ENCODE data around the gene CTBP2. TPM values are rescaled to one million over a fixed set of nuclear protein-coding genes. Genes with fewer than 3 reads are reported as not detected.

Gene CTBP2
- total RNA-seq, 2 experiments from 2014 or later, result 0.17 TPM; not detected in 1

DNA sequence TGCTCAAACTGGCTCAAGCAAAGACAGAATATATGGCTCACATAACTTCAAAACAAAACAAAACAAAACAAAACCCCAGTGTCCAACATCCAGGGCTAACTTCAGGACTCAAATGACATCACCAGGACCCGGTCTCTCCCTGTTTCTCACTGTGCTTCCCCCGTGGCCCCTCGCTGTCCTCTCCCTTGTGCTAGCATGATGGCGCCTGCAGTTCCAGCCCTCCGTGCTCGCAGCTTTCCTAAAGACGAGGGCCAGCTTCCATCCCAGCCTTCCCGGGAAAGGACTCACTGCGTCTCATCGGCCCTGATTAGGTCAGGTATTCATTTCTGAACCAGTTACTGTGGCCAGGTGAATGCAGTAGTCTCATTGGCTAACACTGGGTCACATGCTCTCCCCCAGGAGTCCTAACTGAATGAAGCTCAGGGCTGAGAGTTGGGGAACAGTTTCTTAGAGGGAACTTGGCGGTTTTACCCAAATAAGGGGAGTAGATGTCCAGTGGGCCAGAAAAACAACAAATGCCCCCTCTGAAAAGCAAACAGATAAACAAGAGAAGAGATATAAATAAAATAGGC lies 33.0 kb upstream of the CTBP2 start:
- CTCF ChIA-PET, result no interaction called here

DNA sequence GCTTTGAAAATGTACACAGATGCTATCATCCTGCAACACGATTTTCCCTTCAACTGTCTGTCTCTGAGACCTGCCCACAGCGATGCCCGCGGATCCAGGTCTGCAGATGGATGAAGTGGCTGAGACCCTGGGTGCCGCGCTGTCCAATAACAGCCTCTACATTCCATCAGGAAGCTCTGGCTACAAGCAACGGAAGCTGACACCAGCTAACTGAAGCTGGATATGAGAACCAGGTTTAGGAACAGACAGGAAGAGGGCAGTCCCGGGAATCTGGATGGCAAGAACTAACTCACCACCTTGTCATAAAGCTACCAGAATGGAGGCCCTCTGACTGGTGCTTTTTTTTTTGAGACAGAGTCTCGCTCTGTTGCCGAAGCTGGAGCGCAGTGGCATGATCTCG lies 32.3 kb upstream of the CTBP2 start:
- H3K27me3 ChIP-seq (ENCODE audit: control insufficient read depth in 1 of 2, insufficient read depth in 2 of 2, low read length in 2 of 2), result no peaks in the 10 kb centered on the region
- H3K4me3 Mint-ChIP-seq, result no peak overlapping the region
- CTCF ChIA-PET, result no interaction called here
- intact Hi-C loops (cut with DNase I, micrococcal nuclease), result no loop called here
- peaks cover 0 to 8% of the 10 kb centered on the region in 2 experiments for H3K9me3 ChIP-seq (ENCODE audit: control insufficient read depth in 1 of 2, insufficient read depth in 1 of 2, low read length in 2 of 2)
- peaks cover 4% of the 10 kb centered on the region for H3K27me3 Mint-ChIP-seq
- TF ChIP-seq, protein P1, sequence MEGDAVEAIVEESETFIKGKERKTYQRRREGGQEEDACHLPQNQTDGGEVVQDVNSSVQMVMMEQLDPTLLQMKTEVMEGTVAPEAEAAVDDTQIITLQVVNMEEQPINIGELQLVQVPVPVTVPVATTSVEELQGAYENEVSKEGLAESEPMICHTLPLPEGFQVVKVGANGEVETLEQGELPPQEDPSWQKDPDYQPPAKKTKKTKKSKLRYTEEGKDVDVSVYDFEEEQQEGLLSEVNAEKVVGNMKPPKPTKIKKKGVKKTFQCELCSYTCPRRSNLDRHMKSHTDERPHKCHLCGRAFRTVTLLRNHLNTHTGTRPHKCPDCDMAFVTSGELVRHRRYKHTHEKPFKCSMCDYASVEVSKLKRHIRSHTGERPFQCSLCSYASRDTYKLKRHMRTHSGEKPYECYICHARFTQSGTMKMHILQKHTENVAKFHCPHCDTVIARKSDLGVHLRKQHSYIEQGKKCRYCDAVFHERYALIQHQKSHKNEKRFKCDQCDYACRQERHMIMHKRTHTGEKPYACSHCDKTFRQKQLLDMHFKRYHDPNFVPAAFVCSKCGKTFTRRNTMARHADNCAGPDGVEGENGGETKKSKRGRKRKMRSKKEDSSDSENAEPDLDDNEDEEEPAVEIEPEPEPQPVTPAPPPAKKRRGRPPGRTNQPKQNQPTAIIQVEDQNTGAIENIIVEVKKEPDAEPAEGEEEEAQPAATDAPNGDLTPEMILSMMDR (IDR thresholded peaks at IDR 0.05), result no peak
- H3K4me1 ChIP-seq (ENCODE audit: insufficient read depth, low read length), result no peaks in the 10 kb centered on the region
- H3K4me1 Mint-ChIP-seq (ENCODE audit: low read depth), result no peaks in the 10 kb centered on the region
- no peak for ATAC-seq (ENCODE audit: poor library complexity)
- no peaks in the 10 kb centered on the region for H3K36me3 Mint-ChIP-seq (ENCODE audit: low read depth)
- H3K4me3 ChIP-seq (ENCODE audit: low read length), result no peak overlapping the region
- H3K36me3 ChIP-seq (ENCODE audit: insufficient read depth, low read length), result no peaks in the 10 kb centered on the region
- POLR2A ChIA-PET, result no interaction called here
- H3K27ac ChIP-seq (ENCODE audit: low read depth in 1 of 2, low read length in 2 of 2), result no peak overlapping the region
- DNase-seq, result no peak
- H3K9me3 Mint-ChIP-seq, result no peaks in the 10 kb centered on the region
- H3K27ac Mint-ChIP-seq, result no peak overlapping the region

More for the DNA sequence above, 33.0 kb upstream of the CTBP2 start:
- Mint-ChIP-seq H3K27ac (no peak overlapping the region), H3K27me3 (no peaks in the 10 kb centered on the region), H3K4me1 (ENCODE audit: low read depth) (no peaks in the 10 kb centered on the region), H3K9me3 (no peaks in the 10 kb centered on the region), H3K4me3 (no peak overlapping the region), H3K36me3 (ENCODE audit: low read depth) (no peaks in the 10 kb centered on the region)
- ATAC-seq (ENCODE audit: poor library complexity) (no peak), DNase-seq (no peak)
- Histone ChIP-seq H3K4me1 (ENCODE audit: insufficient read depth, low read length) (no peaks in the 10 kb centered on the region), H3K9me3 (ENCODE audit: control insufficient read depth in 1 of 2, insufficient read depth in 1 of 2, low read length in 2 of 2) (peaks cover 0 to 8% of the 10 kb centered on the region in 2 experiments), H3K27me3 (ENCODE audit: control insufficient read depth in 1 of 2, insufficient read depth in 2 of 2, low read length in 2 of 2) (no peaks in the 10 kb centered on the region), H3K27ac (ENCODE audit: low read depth in 1 of 2, low read length in 2 of 2) (no peak overlapping the region), H3K4me3 (ENCODE audit: low read length) (no peak overlapping the region), H3K36me3 (ENCODE audit: insufficient read depth, low read length) (no peaks in the 10 kb centered on the region)
- POLR2A ChIA-PET, result no interaction called here
- intact Hi-C loops (cut with DNase I, micrococcal nuclease), result no loop called here
- TF ChIP-seq, protein P1 (IDR thresholded peaks at IDR 0.05), result no peak

DNA sequence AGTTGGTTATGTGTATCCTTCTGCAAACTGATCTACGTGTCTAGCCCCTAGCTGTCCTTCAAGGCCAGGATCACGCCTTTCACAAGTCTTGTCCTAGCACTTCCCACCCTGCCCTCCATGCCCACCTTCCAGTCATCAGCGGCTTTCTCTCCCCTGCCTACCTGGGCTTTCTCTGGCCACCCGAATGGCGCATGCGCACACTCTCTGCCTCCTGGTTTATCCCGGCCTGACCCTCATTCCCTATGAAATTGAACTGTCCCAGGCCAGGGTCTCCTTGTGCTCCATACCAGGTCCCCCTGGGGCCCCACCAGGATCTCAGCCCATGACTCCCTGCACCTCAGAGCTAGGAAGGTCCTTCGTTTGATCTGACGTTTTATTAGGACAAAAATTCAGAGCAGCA lies 31.6 kb upstream of the CTBP2 start:
- POLR2A ChIA-PET, result no interaction called here
- H3K9me3 ChIP-seq (ENCODE audit: control insufficient read depth in 1 of 2, insufficient read depth in 1 of 2, low read length in 2 of 2), result peaks cover 0 to 8% of the 10 kb centered on the region in 2 experiments
- H3K36me3 ChIP-seq (ENCODE audit: insufficient read depth, low read length), result no peaks in the 10 kb centered on the region
- H3K4me3 Mint-ChIP-seq, result no peak overlapping the region
- no peak for DNase-seq
- ATAC-seq (ENCODE audit: poor library complexity), result no peak
- no peaks in the 10 kb centered on the region for H3K27me3 ChIP-seq (ENCODE audit: control insufficient read depth in 1 of 2, insufficient read depth in 2 of 2, low read length in 2 of 2)
- TF ChIP-seq, protein P1 (IDR thresholded peaks at IDR 0.05), result no peak
- intact Hi-C loops (cut with DNase I, micrococcal nuclease), result no loop called here
- H3K4me1 Mint-ChIP-seq (ENCODE audit: low read depth), result no peaks in the 10 kb centered on the region
- CTCF ChIA-PET, result no interaction called here
- H3K4me1 ChIP-seq (ENCODE audit: insufficient read depth, low read length), result no peaks in the 10 kb centered on the region
- H3K4me3 ChIP-seq (ENCODE audit: low read length), result no peak overlapping the region
- H3K9me3 Mint-ChIP-seq, result no peaks in the 10 kb centered on the region
- no peak overlapping the region for H3K27ac ChIP-seq (ENCODE audit: low read depth in 1 of 2, low read length in 2 of 2)
- no peak overlapping the region for H3K27ac Mint-ChIP-seq
- H3K36me3 Mint-ChIP-seq (ENCODE audit: low read depth), result no peaks in the 10 kb centered on the region
- H3K27me3 Mint-ChIP-seq, result peaks cover 4% of the 10 kb centered on the region

Data from CD4-positive, alpha-beta T cell (primary cell).